Prostate gland (tissue), 2 donors: ENCODE measurements around the gene ZC3H12C. TPM values are rescaled to one million over a fixed set of nuclear protein-coding genes. Genes with fewer than 3 reads are reported as not detected.
"Not testable (repeated sequence)": the region's sequence is repeated elsewhere in the genome, so short reads cannot be mapped to it uniquely, and the experiment has no call there.

Source experiments
- DNase-seq: peaks from one replicate; pipeline ENCODE4 v3.0.0-alpha.2; 2019; ENCODE audit warnings: low spot score
- H3K27ac ChIP-seq, 2 donors: fragments of 200-600 bp; sonication (generic); 2 replicates each; pipeline ENCODE4 v1.5.1; 2017 to 2019
- H3K27me3 ChIP-seq: fragments of 200-600 bp; sonication (generic); replicated peaks from 2 replicates; pipeline ENCODE4 v1.5.1; 2019; ENCODE audit not compliant: insufficient read depth
- H3K36me3 ChIP-seq, 2 donors: fragments of 200-600 bp; sonication (generic); 1 replicate in 1 of 2; 2 replicates in 1 of 2; pipeline versions ENCODE4 v1.5.1 to v1.8.1; 2017 to 2019
- H3K4me1 ChIP-seq: fragments of 200-600 bp; sonication (generic); replicated peaks from 2 replicates; pipeline ENCODE4 v1.5.1; 2019
- H3K4me3 ChIP-seq, 2 donors: fragments of 200-600 bp; sonication (generic); 2 replicates each; pipeline ENCODE4 v1.5.1; 2017 to 2019
- H3K9me3 ChIP-seq: fragments of 200-600 bp; sonication (generic); 2 replicates; pipeline ENCODE4 v1.5.1; 2017
- CTCF ChIP-seq, 4 experiments: fragments of 200-600 bp in 2 of 4; fragments of 450-650 bp in 2 of 4; sonication (generic) in 2 of 4; IDR thresholded peaks; 1 replicate in 3 of 4; 2 replicates in 1 of 4; pipeline ENCODE4 v1.5.1; 2016 to 2019; ENCODE audit warnings: antibody characterized with exemption in 4 of 4, mild to moderate bottlenecking in 2 of 4, moderate library complexity in 2 of 4
- POLR2A ChIP-seq: fragments of 450-650 bp; IDR thresholded peaks from one replicate; pipeline ENCODE4 v1.6.1; 2016; ENCODE audit warnings: antibody characterized with exemption, mild to moderate bottlenecking
- POLR2AphosphoS5 ChIP-seq: sonication (generic); formaldehyde crosslinking; IDR thresholded peaks from one replicate; pipeline ENCODE4 v1.6.1; 2017; ENCODE audit warnings: antibody characterized with exemption
- WGBS: methylation state at CpG from one replicate; pipeline ENCODE4 v1.1.5; 2018; 5-methylcytosine and 5-hydroxymethylcytosine counted together
- intact Hi-C: fragments of 100-400 bp; cut with DNase I; formaldehyde crosslinking; loops from one replicate; pipeline ENCODE4 v1.14.2; 2022
- total RNA-seq, 2 donors: library from RNA; depleted of rRNA; stranded (reverse); fragments of >200 nt; gene quantifications; one replicate each; pipeline ENCODE4 v1.1.0, GENCODE V29; 2016

Gene ZC3H12C
- total RNA-seq, 2 donors from 2014 or later = 6.5 to 11.9 TPM

GRCh38 chr11:110187731-110188130, 94.5 kb downstream of the ZC3H12C start:
- no peak overlapping the region for H3K4me3 ChIP-seq
- no peak overlapping the region for H3K27ac ChIP-seq
- no peaks in the 10 kb centered on the region for H3K27me3 ChIP-seq
- H3K36me3 ChIP-seq = no peaks in the 10 kb centered on the region
- DNase-seq = no peak
- no peaks in the 10 kb centered on the region for H3K4me1 ChIP-seq
- WGBS = 97% methylated on average over 6 of the region's 6 CpGs
- TF ChIP-seq CTCF (IDR thresholded peaks at IDR 0.05) (no peak), POLR2AphosphoS5 (no peak), POLR2A (no peak)
- intact Hi-C loops = no loop called here
- H3K9me3 ChIP-seq = no peaks in the 10 kb centered on the region

- H3K4me1 ChIP-seq = no peaks in the 10 kb centered on the region
- no peaks in the 10 kb centered on the region for H3K36me3 ChIP-seq
- no peak for TF ChIP-seq CTCF (IDR thresholded peaks at IDR 0.05)
- TF ChIP-seq POLR2AphosphoS5 = no peak
- no peak overlapping the region for H3K27ac ChIP-seq
- WGBS = 45% methylated on average over 1 of the region's 1 CpG
- no peaks in the 10 kb centered on the region for H3K27me3 ChIP-seq
- DNase-seq = no peak
- intact Hi-C loops = loop anchor here (10.0 kb wide), 2 partner anchors 246 to 844 kb away; no protein-coding TSS in a partner anchor
- no peak overlapping the region for H3K4me3 ChIP-seq
- H3K9me3 ChIP-seq = no peaks in the 10 kb centered on the region
Observed at GRCh38 chr11:110190885-110191284, 97.7 kb downstream of the ZC3H12C start.

- H3K27me3 ChIP-seq, H3K9me3 ChIP-seq, H3K36me3 ChIP-seq, H3K4me1 ChIP-seq, DNase-seq, H3K4me3 ChIP-seq, H3K27ac ChIP-seq: not testable (repeated sequence)
- 85% methylated on average over 4 of the region's 4 CpGs for WGBS
- intact Hi-C loops = loop anchor here (10.0 kb wide), 2 partner anchors 248 to 842 kb away; no protein-coding TSS in a partner anchor
Observed at GRCh38 chr11:110192604-110193282, 99.6 kb downstream of the ZC3H12C start.

- not testable (repeated sequence) for H3K4me1 ChIP-seq, H3K4me3 ChIP-seq, H3K27ac ChIP-seq, H3K36me3 ChIP-seq, H3K27me3 ChIP-seq, DNase-seq, H3K9me3 ChIP-seq
- 82% methylated on average over 10 of the region's 10 CpGs for WGBS
- intact Hi-C loops = loop anchor here (10.0 kb wide), 2 partner anchors 249 to 841 kb away; no protein-coding TSS in a partner anchor
Observed at GRCh38 chr11:110194211-110194766, 101.1 kb downstream of the ZC3H12C start.

GRCh38 chr11:110196241-110196754, 103.1 kb downstream of the ZC3H12C start:
- Histone ChIP-seq H3K9me3 (no peaks in the 10 kb centered on the region), H3K27ac (no peak overlapping the region), H3K36me3 (no peaks in the 10 kb centered on the region), H3K27me3 (no peaks in the 10 kb centered on the region), H3K4me3 (no peak overlapping the region), H3K4me1 (no peaks in the 10 kb centered on the region)
- no peak for DNase-seq
- TF ChIP-seq POLR2AphosphoS5 (no peak), POLR2A (no peak), CTCF (IDR thresholded peaks at IDR 0.05) (no peak)
- 87% methylated on average over 5 of the region's 5 CpGs for WGBS
- intact Hi-C loops = loop anchor here (10.0 kb wide), 2 partner anchors 251 to 839 kb away; no protein-coding TSS in a partner anchor
